DMS 273 treated with DMSO at 0.1 percent for 48 hours (cell line): Measurements from ENCODE around the gene SYT14.
"Not testable (repeated sequence)": the region's sequence is repeated elsewhere in the genome, so short reads cannot be mapped to it uniquely, and the experiment has no call there.

Experiments
- DNase-seq: peaks from one replicate; lab custom pipeline; 2025; lab: John Stamatoyannopoulos, UW

SYT14 gene

GRCh38 chr1:209937996-209938959 is at the start of gene SYT14:
Gene SYT14, plus strand, starts transcription at chr1:209938217. Its CDS starts 48 bp downstream, at chr1:209938265.
- DNase-seq: no peak

- not testable (repeated sequence) for DNase-seq
These were observed 49.5 kb upstream of the SYT14 start for GRCh38 chr1:209888291-209889076.

- DNase-seq: no peak
These were observed 49.0 kb upstream of the SYT14 start for GRCh38 chr1:209889077-209889418.

DNA sequence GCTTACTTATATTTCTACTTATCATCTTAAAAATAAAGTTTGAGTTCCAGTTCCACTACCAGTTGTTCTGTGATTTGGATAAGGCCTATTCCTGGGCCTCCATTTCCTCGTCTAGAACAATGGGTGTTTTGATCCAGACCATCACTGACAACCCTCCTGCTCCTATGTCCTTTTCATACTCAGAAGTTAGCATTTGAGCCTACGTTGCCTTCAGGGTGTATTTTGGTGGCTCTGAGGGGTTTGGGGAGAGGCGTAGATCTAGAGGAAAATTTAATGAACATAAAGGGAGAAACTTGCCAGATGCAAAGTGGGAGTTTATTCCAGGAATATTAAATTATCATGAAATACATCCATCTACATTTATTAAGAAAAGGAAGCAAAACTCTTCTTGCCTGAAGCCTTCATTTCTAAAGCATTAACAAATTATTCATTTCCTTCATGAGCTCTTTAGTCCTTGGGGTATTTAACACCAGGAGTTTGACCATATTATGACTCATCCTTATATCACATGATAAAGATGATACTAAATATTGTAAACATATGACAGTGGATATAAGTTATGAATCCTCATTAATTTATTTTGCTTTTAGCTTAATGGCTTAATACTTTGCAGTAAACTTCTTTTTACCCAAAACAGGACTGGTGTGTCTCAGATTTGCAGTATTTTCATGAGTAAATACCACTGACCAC is 47.2 kb upstream of the SYT14 start:
- DNase-seq: no peak

- DNase-seq: no peak
These were observed 44.3 kb upstream of the SYT14 start for GRCh38 chr1:209893751-209894150.

GRCh38 chr1:209895709-209896108 is 42.3 kb upstream of the SYT14 start:
- no peak for DNase-seq

- no peak for DNase-seq
These were observed 41.7 kb upstream of the SYT14 start for GRCh38 chr1:209896346-209896745.

GRCh38 chr1:209898271-209898670 is 39.7 kb upstream of the SYT14 start:
- not testable (repeated sequence) for DNase-seq

DNA sequence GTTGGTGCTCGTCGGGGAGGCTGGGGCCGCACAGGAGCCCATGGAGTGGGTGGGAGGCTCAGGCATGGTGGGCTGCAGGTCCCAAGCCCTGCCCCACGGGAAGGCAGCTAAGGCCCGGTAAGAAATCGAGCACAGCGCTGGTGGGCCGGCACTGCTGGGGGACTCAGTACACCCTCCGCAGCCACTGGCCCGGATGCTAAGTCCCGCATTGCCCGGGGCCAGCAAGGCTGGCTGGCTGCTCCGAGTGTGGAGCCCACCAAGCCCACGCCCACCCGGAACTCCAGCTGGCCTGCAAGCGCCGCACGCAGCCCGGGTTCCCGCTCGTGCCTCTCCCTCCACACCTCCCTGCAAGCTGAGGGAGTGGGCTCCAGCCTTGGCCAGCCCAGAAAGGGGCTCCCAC is 39.2 kb upstream of the SYT14 start:
- DNase-seq: not testable (repeated sequence)

DNA sequence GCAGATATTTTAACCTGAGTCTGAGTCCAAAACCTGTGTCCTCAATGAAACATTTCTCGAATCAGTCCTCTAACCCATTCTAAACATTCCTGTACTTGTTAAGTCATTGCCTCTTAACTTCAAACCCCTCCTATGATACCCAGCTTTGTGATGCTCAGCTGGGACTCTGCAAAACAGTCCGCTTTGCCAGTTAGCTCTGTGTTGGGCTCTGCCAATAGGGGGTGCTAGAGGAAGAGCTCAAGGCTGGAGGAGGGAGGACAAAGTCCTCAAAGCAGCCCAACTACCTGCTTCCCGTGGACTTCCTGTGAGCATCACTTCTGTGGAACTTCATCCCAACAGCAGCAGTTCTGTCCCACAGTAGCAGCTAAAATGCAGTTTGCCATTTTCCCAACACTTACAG is 38.1 kb upstream of the SYT14 start:
- DNase-seq: no peak

GRCh38 chr1:209900734-209901133 is 37.3 kb upstream of the SYT14 start:
- no peak for DNase-seq

DNA sequence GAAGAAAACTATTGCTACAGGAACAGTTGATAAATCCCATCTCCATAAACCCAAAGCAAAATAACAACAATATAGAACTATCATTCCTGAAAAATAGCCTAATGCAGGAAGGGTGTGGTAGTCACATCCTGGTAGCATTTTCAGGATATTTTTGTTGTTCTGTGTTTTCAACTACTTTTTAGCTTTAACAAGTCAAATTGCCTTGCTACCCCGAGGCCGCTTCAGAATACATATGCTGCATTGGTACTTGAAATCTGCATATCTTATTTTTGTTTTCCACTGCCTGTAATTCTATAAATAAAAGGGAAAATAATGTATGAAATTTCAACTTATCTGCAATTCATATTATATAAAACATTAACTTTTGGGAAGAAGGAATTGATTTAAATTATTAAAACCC is 36.8 kb upstream of the SYT14 start:
- DNase-seq: no peak

DNA sequence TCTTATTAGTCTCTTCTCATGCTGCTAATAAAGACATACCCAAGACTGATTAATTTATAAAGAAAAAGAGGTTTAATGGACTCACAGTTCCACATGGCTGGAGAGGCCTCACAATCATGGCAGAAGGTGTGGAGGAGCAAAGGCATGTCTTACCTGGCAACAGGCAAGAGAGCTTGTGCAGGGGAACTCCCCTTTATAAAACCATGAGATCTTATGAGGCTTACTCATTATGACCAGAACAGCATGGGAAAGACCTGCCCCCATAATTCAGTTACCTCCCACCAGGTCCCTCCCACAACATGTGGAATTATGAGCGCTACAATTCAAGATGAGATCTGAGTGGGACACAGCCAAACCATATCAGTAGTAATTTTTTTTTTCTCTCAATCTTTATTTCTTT is 33.2 kb upstream of the SYT14 start:
- DNase-seq: not testable (repeated sequence)

DNA sequence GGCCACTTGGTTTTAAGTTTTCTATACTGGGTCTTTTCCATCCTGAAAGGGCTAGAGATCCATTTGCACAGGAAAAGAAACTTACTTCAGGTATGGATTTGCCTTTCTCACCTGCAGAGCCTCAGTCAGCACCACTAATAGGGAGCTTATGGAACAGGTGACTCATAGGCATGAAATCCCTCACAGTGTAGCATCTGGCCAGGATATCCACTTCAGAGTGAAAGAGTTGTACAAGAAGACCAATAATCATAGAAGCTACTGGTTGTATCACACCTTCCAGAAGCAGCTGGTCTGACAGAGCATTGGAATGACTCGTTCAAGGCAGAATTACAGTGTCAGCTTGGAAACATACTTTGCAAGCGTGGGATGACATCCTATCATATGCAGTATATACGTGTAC is 26.3 kb upstream of the SYT14 start:
- DNase-seq: no peak

DNA sequence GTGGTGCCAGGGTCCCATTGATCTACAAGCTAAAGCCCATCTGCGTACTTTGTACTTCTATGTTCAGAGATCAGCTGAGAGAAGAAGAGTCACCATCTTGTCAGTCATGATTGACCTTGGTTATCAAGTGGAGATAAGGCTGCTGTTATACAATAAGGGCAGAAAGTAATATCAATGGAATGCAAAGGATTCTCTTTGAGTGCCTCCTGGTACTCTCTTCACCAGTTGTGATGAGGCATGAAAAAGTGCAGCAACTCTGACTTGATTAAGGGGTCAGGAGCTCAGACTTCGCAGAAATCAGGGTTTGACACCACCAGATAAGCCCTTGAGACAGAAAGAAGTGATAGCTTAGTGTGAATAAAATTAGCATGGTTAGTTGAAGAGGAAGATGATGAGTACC is 25.7 kb upstream of the SYT14 start:
- DNase-seq: no peak

GRCh38 chr1:209919637-209920036 is 18.4 kb upstream of the SYT14 start:
- not testable (repeated sequence) for DNase-seq

DNA sequence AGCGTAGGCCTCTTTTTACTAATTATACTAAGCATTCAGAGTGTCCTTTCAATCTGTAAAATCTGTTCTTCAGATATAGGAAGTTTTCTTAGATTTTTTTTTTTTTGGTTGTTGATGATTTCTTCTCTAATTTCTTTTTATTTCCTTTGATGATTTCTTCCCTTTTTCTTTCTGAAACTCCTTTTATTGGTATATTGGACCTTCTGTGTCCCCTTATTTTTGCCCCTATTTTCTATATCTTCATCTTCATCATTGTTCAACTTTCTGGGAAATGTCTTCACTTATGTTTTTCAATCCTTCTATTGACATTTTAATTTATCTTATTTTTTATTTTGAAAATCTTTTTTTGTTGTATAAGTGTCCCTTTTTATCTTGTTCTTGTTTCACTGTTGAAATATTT is 17.2 kb upstream of the SYT14 start:
- DNase-seq: no peak

DNA sequence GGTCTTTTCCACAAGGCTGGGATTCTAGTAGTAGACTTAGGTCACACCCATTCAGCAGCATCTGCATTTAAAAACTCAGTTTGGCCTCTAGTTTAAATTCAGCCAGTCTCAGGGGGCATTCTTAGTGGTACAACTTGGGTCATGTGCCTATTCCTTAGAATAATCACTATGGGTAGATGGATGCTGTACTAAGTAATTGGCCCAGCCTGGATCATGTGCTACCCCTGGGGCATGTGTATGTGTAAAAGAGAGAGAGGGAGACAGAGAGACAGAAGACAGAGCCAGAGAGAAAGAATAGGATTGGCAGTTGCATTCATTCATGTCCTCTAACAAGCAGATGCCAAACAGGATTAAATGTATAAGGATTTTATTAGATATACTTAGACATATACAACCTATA is 13.6 kb upstream of the SYT14 start:
- no peak for DNase-seq

- DNase-seq: peak; percentile 71
These were observed 12.0 kb upstream of the SYT14 start for GRCh38 chr1:209926045-209926444.

DNA sequence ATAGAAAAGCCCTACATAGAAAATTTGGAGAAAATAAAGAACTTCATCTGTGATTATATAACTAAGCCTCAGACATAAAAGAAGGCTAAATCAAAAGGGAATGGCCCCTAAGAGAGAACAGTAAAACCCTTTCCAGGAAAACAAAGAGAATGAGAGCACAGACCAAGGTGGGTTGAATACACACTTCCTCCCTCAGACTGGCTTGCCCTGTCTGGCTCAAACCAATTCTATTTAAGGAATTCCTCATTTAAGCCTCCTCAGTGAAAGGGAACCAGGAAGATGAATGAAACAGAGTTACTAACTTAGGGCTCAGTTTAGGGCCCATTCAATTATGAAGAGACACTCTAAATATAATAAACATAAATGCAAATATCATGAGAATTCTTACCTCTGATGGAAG is 10.6 kb upstream of the SYT14 start:
- DNase-seq: no peak

- no peak for DNase-seq
These were observed 8.3 kb upstream of the SYT14 start for GRCh38 chr1:209929751-209930150.

DNA sequence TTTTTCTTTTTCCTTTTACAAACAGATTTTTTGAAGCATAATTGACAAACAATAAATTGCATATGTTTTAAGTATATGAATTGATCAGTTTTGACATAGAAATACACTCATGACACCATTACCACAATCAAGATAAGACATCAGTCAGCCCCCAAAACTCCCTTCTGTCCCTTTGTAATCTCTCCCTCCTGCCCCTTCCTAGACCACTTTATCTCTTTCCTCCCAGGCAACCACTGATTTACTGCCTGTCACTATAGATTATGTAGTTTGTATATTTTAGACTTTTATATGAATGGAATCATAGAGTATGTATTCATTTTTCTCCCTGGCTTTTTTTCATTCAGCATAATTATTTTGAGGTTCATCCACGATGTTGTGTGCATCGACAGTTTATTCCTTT is 6.9 kb upstream of the SYT14 start:
- no peak for DNase-seq

DNA sequence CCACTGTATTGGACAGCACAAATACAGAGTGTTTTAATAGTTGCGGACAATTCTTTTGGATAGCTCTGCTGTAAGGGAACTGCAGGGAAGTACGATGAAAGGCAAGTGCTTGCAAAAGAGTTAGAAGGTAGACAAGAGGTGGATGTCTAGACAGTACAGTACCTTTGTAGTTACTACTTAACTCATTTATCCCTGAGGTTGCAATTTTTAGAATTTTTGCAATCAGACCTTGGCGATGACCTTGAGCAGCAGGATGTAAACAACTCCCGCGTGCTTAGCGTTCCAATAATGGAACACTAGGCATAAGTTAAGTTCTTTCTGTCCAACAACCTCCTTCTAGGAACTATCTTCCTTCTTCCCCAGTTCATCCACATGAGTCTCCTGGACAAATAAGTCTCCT is 1.9 kb upstream of the SYT14 start:
- no peak for DNase-seq
